ENCODE results near the gene OSTN.

Gene OSTN

DNA sequence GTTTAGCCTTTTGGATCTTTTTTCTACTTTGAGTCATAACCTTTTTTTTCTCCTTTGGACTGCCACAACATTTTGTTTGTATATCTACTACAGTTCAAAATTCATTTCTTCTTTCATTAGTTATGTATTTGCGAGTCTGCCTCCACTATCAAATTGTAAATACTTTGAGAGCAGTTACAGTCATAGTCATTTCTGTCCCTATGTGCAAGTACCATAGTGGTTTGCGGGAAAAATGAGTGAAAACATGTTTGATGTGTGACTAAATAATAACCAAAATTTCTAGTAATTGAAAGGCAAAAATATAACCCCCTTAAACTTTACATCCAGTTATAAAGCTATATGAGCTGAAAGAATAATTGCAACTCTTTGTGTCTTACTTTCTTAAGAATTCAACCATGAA is 84.4 kb downstream of the OSTN start:
- Histone ChIP-seq H3K9ac (no peak overlapping the region), H3K36me3 (ENCODE audit: insufficient read depth) (no peaks in the 10 kb centered on the region), H2AFZ (ENCODE audit: low read depth) (no peak overlapping the region), H3K4me3 (IDR thresholded peaks at IDR 0.05; ENCODE audit: insufficient read depth, low read depth, low read length) (no peak overlapping the region), H4K20me1 (ENCODE audit: insufficient read depth) (no peaks in the 10 kb centered on the region), H3K4me2 (no peak overlapping the region), H3K27me3 (ENCODE audit: insufficient read depth, low read depth) (no peaks in the 10 kb centered on the region), H3K27ac (no peak overlapping the region), H3K79me2 (ENCODE audit: insufficient read depth, low read depth) (no peaks in the 10 kb centered on the region), H3K4me1 (ENCODE audit: low read depth, poor library complexity, severe bottlenecking) (no peaks in the 10 kb centered on the region)
- TF ChIP-seq, protein P1, sequence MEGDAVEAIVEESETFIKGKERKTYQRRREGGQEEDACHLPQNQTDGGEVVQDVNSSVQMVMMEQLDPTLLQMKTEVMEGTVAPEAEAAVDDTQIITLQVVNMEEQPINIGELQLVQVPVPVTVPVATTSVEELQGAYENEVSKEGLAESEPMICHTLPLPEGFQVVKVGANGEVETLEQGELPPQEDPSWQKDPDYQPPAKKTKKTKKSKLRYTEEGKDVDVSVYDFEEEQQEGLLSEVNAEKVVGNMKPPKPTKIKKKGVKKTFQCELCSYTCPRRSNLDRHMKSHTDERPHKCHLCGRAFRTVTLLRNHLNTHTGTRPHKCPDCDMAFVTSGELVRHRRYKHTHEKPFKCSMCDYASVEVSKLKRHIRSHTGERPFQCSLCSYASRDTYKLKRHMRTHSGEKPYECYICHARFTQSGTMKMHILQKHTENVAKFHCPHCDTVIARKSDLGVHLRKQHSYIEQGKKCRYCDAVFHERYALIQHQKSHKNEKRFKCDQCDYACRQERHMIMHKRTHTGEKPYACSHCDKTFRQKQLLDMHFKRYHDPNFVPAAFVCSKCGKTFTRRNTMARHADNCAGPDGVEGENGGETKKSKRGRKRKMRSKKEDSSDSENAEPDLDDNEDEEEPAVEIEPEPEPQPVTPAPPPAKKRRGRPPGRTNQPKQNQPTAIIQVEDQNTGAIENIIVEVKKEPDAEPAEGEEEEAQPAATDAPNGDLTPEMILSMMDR (conservative IDR thresholded peaks at IDR 0.05; ENCODE audit: low read depth, low read length), result no peak

- H2AFZ ChIP-seq (ENCODE audit: low read depth), result peak overlapping the region; percentile 36
- peak overlapping the region; percentile 83 for H3K4me3 ChIP-seq (IDR thresholded peaks at IDR 0.05; ENCODE audit: insufficient read depth, low read depth, low read length)
- H3K27ac ChIP-seq, result peak overlapping the region; percentile 55
- H3K9ac ChIP-seq, result peak overlapping the region; percentile 6; the same call in 1 of the 2 replicates
- peaks cover 41% of the 10 kb centered on the region for H3K4me1 ChIP-seq (ENCODE audit: low read depth, poor library complexity, severe bottlenecking)
- H4K20me1 ChIP-seq (ENCODE audit: insufficient read depth), result no peaks in the 10 kb centered on the region
- no peaks in the 10 kb centered on the region for H3K36me3 ChIP-seq (ENCODE audit: insufficient read depth)
- peak overlapping the region; percentile 79 for H3K4me2 ChIP-seq
- TF ChIP-seq, protein P1 (conservative IDR thresholded peaks at IDR 0.05; ENCODE audit: low read depth, low read length), result no peak
- no peaks in the 10 kb centered on the region for H3K79me2 ChIP-seq (ENCODE audit: insufficient read depth, low read depth)
- no peaks in the 10 kb centered on the region for H3K27me3 ChIP-seq (ENCODE audit: insufficient read depth, low read depth)
Measured at GRCh38 chr3:191290311-191291025, 91.4 kb downstream of the OSTN start.

DNA sequence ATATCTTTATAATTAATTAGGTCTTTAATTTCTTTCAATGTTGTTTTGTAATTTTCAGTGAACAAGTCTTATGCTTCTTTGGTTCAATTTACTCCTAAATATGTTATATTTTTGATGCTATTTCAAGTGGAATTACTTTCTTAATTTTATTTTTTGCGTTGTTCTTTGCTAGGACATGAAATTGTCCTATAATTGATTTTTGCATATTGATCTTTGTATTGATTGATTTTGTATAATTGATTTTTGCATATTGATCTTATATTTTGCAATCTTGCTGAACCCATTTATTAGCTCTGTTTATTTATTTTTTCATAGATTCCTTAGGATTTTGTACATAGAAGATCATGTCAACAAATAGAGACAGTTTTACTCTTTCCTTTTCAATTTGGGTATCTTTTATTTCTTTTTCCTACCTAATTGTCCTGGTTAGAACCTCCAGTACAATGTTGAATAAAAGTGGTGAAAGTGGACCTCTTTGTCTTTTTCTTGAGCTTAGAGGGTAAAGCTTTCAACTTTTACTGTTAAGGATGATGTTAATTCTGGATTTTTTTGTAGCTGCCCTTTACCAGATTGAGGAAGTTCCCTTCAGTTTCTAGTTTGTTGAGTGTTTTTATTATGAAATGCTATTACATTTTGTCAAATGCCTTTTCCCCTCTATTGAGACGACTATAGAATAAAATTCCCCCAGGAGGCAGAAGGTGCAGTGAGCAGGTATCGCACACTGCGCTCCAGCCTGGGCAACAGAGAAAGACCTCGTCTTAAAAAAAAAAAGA is 93.4 kb downstream of the OSTN start:
- Histone ChIP-seq H2AFZ (ENCODE audit: low read depth) (no peak overlapping the region), H3K4me2 (no peak overlapping the region), H3K9ac (no peak overlapping the region), H3K4me1 (ENCODE audit: low read depth, poor library complexity, severe bottlenecking) (peaks cover 61% of the 10 kb centered on the region), H3K36me3 (ENCODE audit: insufficient read depth) (no peaks in the 10 kb centered on the region), H3K27ac (no peak overlapping the region), H3K4me3 (IDR thresholded peaks at IDR 0.05; ENCODE audit: insufficient read depth, low read depth, low read length) (no peak overlapping the region), H3K79me2 (ENCODE audit: insufficient read depth, low read depth) (no peaks in the 10 kb centered on the region), H4K20me1 (ENCODE audit: insufficient read depth) (no peaks in the 10 kb centered on the region), H3K27me3 (ENCODE audit: insufficient read depth, low read depth) (no peaks in the 10 kb centered on the region)
- TF ChIP-seq, protein P1 (conservative IDR thresholded peaks at IDR 0.05; ENCODE audit: low read depth, low read length), result no peak

DNA sequence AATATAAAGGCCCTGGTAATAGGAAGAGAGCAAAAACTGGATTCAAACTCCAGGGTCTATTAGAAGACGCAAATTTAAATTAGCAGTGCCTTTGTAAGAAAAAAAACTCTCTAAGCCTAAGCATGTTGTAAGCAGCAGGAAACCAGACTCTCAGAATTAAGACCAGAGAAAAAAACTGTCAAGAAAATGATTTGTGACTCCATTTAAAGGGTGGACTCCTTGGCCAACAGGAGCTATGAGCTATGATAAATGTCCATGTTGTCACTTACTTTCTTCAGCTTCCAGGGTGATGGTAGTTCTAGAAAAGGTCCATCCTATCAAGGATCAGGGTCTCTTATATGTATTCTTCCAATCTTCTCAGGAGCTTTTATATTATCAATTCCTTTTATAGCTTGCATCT is 95.2 kb downstream of the OSTN start:
- no peaks in the 10 kb centered on the region for H3K27me3 ChIP-seq (ENCODE audit: insufficient read depth, low read depth)
- H3K4me3 ChIP-seq (IDR thresholded peaks at IDR 0.05; ENCODE audit: insufficient read depth, low read depth, low read length), result no peak overlapping the region
- no peaks in the 10 kb centered on the region for H3K79me2 ChIP-seq (ENCODE audit: insufficient read depth, low read depth)
- H3K4me2 ChIP-seq, result no peak overlapping the region; the same call in 1 of the 2 replicates
- no peaks in the 10 kb centered on the region for H3K36me3 ChIP-seq (ENCODE audit: insufficient read depth)
- H3K4me1 ChIP-seq (ENCODE audit: low read depth, poor library complexity, severe bottlenecking), result peaks cover 78% of the 10 kb centered on the region
- H3K9ac ChIP-seq, result no peak overlapping the region
- TF ChIP-seq, protein P1 (conservative IDR thresholded peaks at IDR 0.05; ENCODE audit: low read depth, low read length), result no peak
- H3K27ac ChIP-seq, result no peak overlapping the region
- no peaks in the 10 kb centered on the region for H4K20me1 ChIP-seq (ENCODE audit: insufficient read depth)
- no peak overlapping the region for H2AFZ ChIP-seq (ENCODE audit: low read depth)

Data from KMS-11 (cell line).